GM18520 (cell line): Measurements from ENCODE around the gene ANKMY1.

Experiments used
- ATAC-seq: cut with Tn5 transposase; IDR thresholded peaks from one replicate; pipeline ENCODE4 v1.9.1; 2021; ENCODE audit not compliant: unreplicated experiment

Gene ANKMY1

GRCh38 chr2:240451791-240452461 is 105.9 kb downstream of the ANKMY1 start:
- ATAC-seq, result no peak

GRCh38 chr2:240451108-240451611 is 106.6 kb downstream of the ANKMY1 start:
- no peak for ATAC-seq

GRCh38 chr2:240450532-240451107 is 107.2 kb downstream of the ANKMY1 start:
- no peak for ATAC-seq

GRCh38 chr2:240449764-240450531 is 107.8 kb downstream of the ANKMY1 start:
- ATAC-seq, result no peak

GRCh38 chr2:240448387-240449274 is 109.2 kb downstream of the ANKMY1 start:
- no peak for ATAC-seq

GRCh38 chr2:240447934-240448333 is 109.9 kb downstream of the ANKMY1 start:
- ATAC-seq, result no peak

- no peak for ATAC-seq
These were observed 110.5 kb downstream of the ANKMY1 start for GRCh38 chr2:240447331-240447730.

- ATAC-seq, result no peak
These were observed 111.1 kb downstream of the ANKMY1 start for GRCh38 chr2:240446664-240447175.

GRCh38 chr2:240445961-240446663 is 111.7 kb downstream of the ANKMY1 start:
- no peak for ATAC-seq

GRCh38 chr2:240444464-240444863 is 113.3 kb downstream of the ANKMY1 start:
- ATAC-seq, result no peak

- ATAC-seq, result no peak
These were observed 113.9 kb downstream of the ANKMY1 start for GRCh38 chr2:240443891-240444301.

- ATAC-seq, result no peak
These were observed 114.7 kb downstream of the ANKMY1 start for GRCh38 chr2:240442891-240443715.

- no peak for ATAC-seq
These were observed 115.8 kb downstream of the ANKMY1 start for GRCh38 chr2:240441993-240442411.

- no peak for ATAC-seq
These were observed 116.3 kb downstream of the ANKMY1 start for GRCh38 chr2:240441326-240441992.

GRCh38 chr2:240440704-240441320 is 117.0 kb downstream of the ANKMY1 start:
- ATAC-seq, result no peak

- ATAC-seq, result no peak
These were observed 117.5 kb downstream of the ANKMY1 start for GRCh38 chr2:240440251-240440650.

GRCh38 chr2:240439698-240440151 is 118.1 kb downstream of the ANKMY1 start:
- no peak for ATAC-seq
